ENCODE results near the gene TEX30.

GRCh38 chr13:102784483-102784882 is 10.9 kb upstream of the TEX30 start:
- TF ChIP-seq CTCF (IDR thresholded peaks at IDR 0.05) (no peak), ZFX (IDR thresholded peaks at IDR 0.05; ENCODE audit: borderline replicate concordance) (no peak)

Data from 22Rv1 (cell line).